Measurements from ENCODE around the gene ACTR8.

The ACTR8 gene

GRCh38 chr3:53833700-53834099 is 48.3 kb downstream of the ACTR8 start:
- Histone ChIP-seq H3K4me1 (ENCODE audit: control insufficient read depth, insufficient read depth, low read length, unreplicated experiment) (no peaks in the 10 kb centered on the region), H3K4me3 (ENCODE audit: low read depth, low read length) (no peak overlapping the region), H2AFZ (ENCODE audit: low read length, unreplicated experiment) (no peak overlapping the region)

GRCh38 chr3:53833053-53833645 is 48.8 kb downstream of the ACTR8 start:
- Histone ChIP-seq H2AFZ (ENCODE audit: low read length, unreplicated experiment) (no peak overlapping the region), H3K4me1 (ENCODE audit: control insufficient read depth, insufficient read depth, low read length, unreplicated experiment) (no peaks in the 10 kb centered on the region), H3K27ac (ENCODE audit: low read depth, low read length) (no peak overlapping the region), H3K27me3 (ENCODE audit: insufficient read depth, low read length) (no peaks in the 10 kb centered on the region), H3K4me3 (ENCODE audit: low read depth, low read length) (no peak overlapping the region), H3K36me3 (ENCODE audit: insufficient read depth, low read length) (no peaks in the 10 kb centered on the region), H3K79me2 (ENCODE audit: control insufficient read depth, insufficient read depth, low read length, unreplicated experiment) (no peaks in the 10 kb centered on the region)

More at GRCh38 chr3:53833700-53834099, 48.3 kb downstream of the ACTR8 start:
- H3K36me3 ChIP-seq (ENCODE audit: insufficient read depth, low read length) = no peaks in the 10 kb centered on the region
- H3K79me2 ChIP-seq (ENCODE audit: control insufficient read depth, insufficient read depth, low read length, unreplicated experiment) = no peaks in the 10 kb centered on the region
- no peak overlapping the region for H3K27ac ChIP-seq (ENCODE audit: low read depth, low read length)
- H3K27me3 ChIP-seq (ENCODE audit: insufficient read depth, low read length) = no peaks in the 10 kb centered on the region

GRCh38 chr3:53830944-53831343 is 51.0 kb downstream of the ACTR8 start:
- Histone ChIP-seq H3K4me3 (ENCODE audit: low read depth, low read length) (no peak overlapping the region), H3K27me3 (ENCODE audit: insufficient read depth, low read length) (no peaks in the 10 kb centered on the region), H2AFZ (ENCODE audit: low read length, unreplicated experiment) (no peak overlapping the region), H3K79me2 (ENCODE audit: control insufficient read depth, insufficient read depth, low read length, unreplicated experiment) (no peaks in the 10 kb centered on the region), H3K4me1 (ENCODE audit: control insufficient read depth, insufficient read depth, low read length, unreplicated experiment) (no peaks in the 10 kb centered on the region), H3K27ac (ENCODE audit: low read depth, low read length) (no peak overlapping the region), H3K36me3 (ENCODE audit: insufficient read depth, low read length) (no peaks in the 10 kb centered on the region)

GRCh38 chr3:53829605-53830004 is 52.3 kb downstream of the ACTR8 start:
- no peaks in the 10 kb centered on the region for H3K36me3 ChIP-seq (ENCODE audit: insufficient read depth, low read length)
- H3K4me3 ChIP-seq (ENCODE audit: low read depth, low read length) = no peak overlapping the region

GRCh38 chr3:53828581-53828980 is 53.4 kb downstream of the ACTR8 start:
- Histone ChIP-seq H3K36me3 (ENCODE audit: insufficient read depth, low read length) (no peaks in the 10 kb centered on the region), H3K4me1 (ENCODE audit: control insufficient read depth, insufficient read depth, low read length, unreplicated experiment) (no peaks in the 10 kb centered on the region), H3K27me3 (ENCODE audit: insufficient read depth, low read length) (no peaks in the 10 kb centered on the region), H2AFZ (ENCODE audit: low read length, unreplicated experiment) (no peak overlapping the region), H3K79me2 (ENCODE audit: control insufficient read depth, insufficient read depth, low read length, unreplicated experiment) (no peaks in the 10 kb centered on the region), H3K27ac (ENCODE audit: low read depth, low read length) (no peak overlapping the region), H3K4me3 (ENCODE audit: low read depth, low read length) (no peak overlapping the region)

More at GRCh38 chr3:53829605-53830004, 52.3 kb downstream of the ACTR8 start:
- Histone ChIP-seq H3K4me1 (ENCODE audit: control insufficient read depth, insufficient read depth, low read length, unreplicated experiment) (no peaks in the 10 kb centered on the region), H3K27me3 (ENCODE audit: insufficient read depth, low read length) (no peaks in the 10 kb centered on the region), H3K27ac (ENCODE audit: low read depth, low read length) (no peak overlapping the region), H2AFZ (ENCODE audit: low read length, unreplicated experiment) (no peak overlapping the region), H3K79me2 (ENCODE audit: control insufficient read depth, insufficient read depth, low read length, unreplicated experiment) (no peaks in the 10 kb centered on the region)

- Histone ChIP-seq H3K27ac (ENCODE audit: low read depth, low read length) (no peak overlapping the region), H3K4me3 (ENCODE audit: low read depth, low read length) (no peak overlapping the region), H2AFZ (ENCODE audit: low read length, unreplicated experiment) (no peak overlapping the region)
Observed at GRCh38 chr3:53826048-53826447, 55.9 kb downstream of the ACTR8 start.

GRCh38 chr3:53824795-53825194 is 57.2 kb downstream of the ACTR8 start:
- H3K4me1 ChIP-seq (ENCODE audit: control insufficient read depth, insufficient read depth, low read length, unreplicated experiment) = no peaks in the 10 kb centered on the region
- no peak overlapping the region for H3K4me3 ChIP-seq (ENCODE audit: low read depth, low read length)
- no peaks in the 10 kb centered on the region for H3K36me3 ChIP-seq (ENCODE audit: insufficient read depth, low read length)
- no peaks in the 10 kb centered on the region for H3K79me2 ChIP-seq (ENCODE audit: control insufficient read depth, insufficient read depth, low read length, unreplicated experiment)
- no peak overlapping the region for H3K27ac ChIP-seq (ENCODE audit: low read depth, low read length)
- no peak overlapping the region for H2AFZ ChIP-seq (ENCODE audit: low read length, unreplicated experiment)
- no peaks in the 10 kb centered on the region for H3K27me3 ChIP-seq (ENCODE audit: insufficient read depth, low read length)

More at GRCh38 chr3:53826048-53826447, 55.9 kb downstream of the ACTR8 start:
- no peaks in the 10 kb centered on the region for H3K4me1 ChIP-seq (ENCODE audit: control insufficient read depth, insufficient read depth, low read length, unreplicated experiment)
- no peaks in the 10 kb centered on the region for H3K79me2 ChIP-seq (ENCODE audit: control insufficient read depth, insufficient read depth, low read length, unreplicated experiment)
- H3K36me3 ChIP-seq (ENCODE audit: insufficient read depth, low read length) = no peaks in the 10 kb centered on the region
- H3K27me3 ChIP-seq (ENCODE audit: insufficient read depth, low read length) = no peaks in the 10 kb centered on the region

GRCh38 chr3:53823956-53824657 is 57.8 kb downstream of the ACTR8 start:
- no peak overlapping the region for H3K4me3 ChIP-seq (ENCODE audit: low read depth, low read length)
- H3K79me2 ChIP-seq (ENCODE audit: control insufficient read depth, insufficient read depth, low read length, unreplicated experiment) = no peaks in the 10 kb centered on the region
- H2AFZ ChIP-seq (ENCODE audit: low read length, unreplicated experiment) = no peak overlapping the region
- no peaks in the 10 kb centered on the region for H3K27me3 ChIP-seq (ENCODE audit: insufficient read depth, low read length)
- H3K27ac ChIP-seq (ENCODE audit: low read depth, low read length) = no peak overlapping the region
- no peaks in the 10 kb centered on the region for H3K4me1 ChIP-seq (ENCODE audit: control insufficient read depth, insufficient read depth, low read length, unreplicated experiment)
- no peaks in the 10 kb centered on the region for H3K36me3 ChIP-seq (ENCODE audit: insufficient read depth, low read length)

GRCh38 chr3:53823026-53823955 is 58.7 kb downstream of the ACTR8 start:
- Histone ChIP-seq H2AFZ (ENCODE audit: low read length, unreplicated experiment) (no peak overlapping the region), H3K4me1 (ENCODE audit: control insufficient read depth, insufficient read depth, low read length, unreplicated experiment) (no peaks in the 10 kb centered on the region), H3K27me3 (ENCODE audit: insufficient read depth, low read length) (no peaks in the 10 kb centered on the region), H3K27ac (ENCODE audit: low read depth, low read length) (no peak overlapping the region), H3K79me2 (ENCODE audit: control insufficient read depth, insufficient read depth, low read length, unreplicated experiment) (no peaks in the 10 kb centered on the region), H3K4me3 (ENCODE audit: low read depth, low read length) (no peak overlapping the region), H3K36me3 (ENCODE audit: insufficient read depth, low read length) (no peaks in the 10 kb centered on the region)

GRCh38 chr3:53822331-53822741 is 59.6 kb downstream of the ACTR8 start:
- Histone ChIP-seq H3K4me3 (ENCODE audit: low read depth, low read length) (no peak overlapping the region), H2AFZ (ENCODE audit: low read length, unreplicated experiment) (no peak overlapping the region), H3K27me3 (ENCODE audit: insufficient read depth, low read length) (no peaks in the 10 kb centered on the region), H3K79me2 (ENCODE audit: control insufficient read depth, insufficient read depth, low read length, unreplicated experiment) (no peaks in the 10 kb centered on the region), H3K27ac (ENCODE audit: low read depth, low read length) (no peak overlapping the region), H3K4me1 (ENCODE audit: control insufficient read depth, insufficient read depth, low read length, unreplicated experiment) (no peaks in the 10 kb centered on the region), H3K36me3 (ENCODE audit: insufficient read depth, low read length) (no peaks in the 10 kb centered on the region)
